Neuronal stem cell (in vitro differentiated cells): ENCODE data around the gene NWD2.

ENCODE experiments used
- DNase-seq: peaks from one replicate; pipeline ENCODE4 v3.0.0-alpha.2; 2013; ENCODE audit warnings: low spot score
- H2AFZ ChIP-seq: one replicate; pipeline ENCODE4 v1.6.1; 2013; ENCODE audit warnings: mild to moderate bottlenecking, low read length, inconsistent platforms
- H2AK5ac ChIP-seq: 2 replicates; pipeline ENCODE4 v1.6.1; 2013; ENCODE audit warnings: low read depth, mild to moderate bottlenecking, inconsistent platforms, low read length, moderate library complexity, mixed read lengths
- H2BK120ac ChIP-seq: 2 replicates; pipeline ENCODE4 v1.6.1; 2013; ENCODE audit warnings: low read depth, mild to moderate bottlenecking, inconsistent platforms, low read length, moderate library complexity, mixed read lengths
- H2BK12ac ChIP-seq: one replicate; pipeline ENCODE4 v1.6.1; 2013; ENCODE audit warnings: low read length, inconsistent platforms
- H2BK15ac ChIP-seq: 2 replicates; pipeline ENCODE4 v1.6.1; 2013; ENCODE audit warnings: mild to moderate bottlenecking, low read length, inconsistent platforms, mixed read lengths
- H2BK5ac ChIP-seq: one replicate; pipeline ENCODE4 v1.6.1; 2013; ENCODE audit warnings: inconsistent platforms, mild to moderate bottlenecking, low read length, moderate library complexity
- H3K14ac ChIP-seq: one replicate; pipeline ENCODE4 v1.6.1; 2013; ENCODE audit warnings: low read length, inconsistent platforms
- H3K18ac ChIP-seq: 2 replicates; pipeline ENCODE4 v1.6.1; 2013; ENCODE audit warnings: low read length, inconsistent platforms
- H3K23ac ChIP-seq: 2 replicates; pipeline ENCODE4 v1.6.1; 2013; ENCODE audit warnings: low read depth, mild to moderate bottlenecking, mixed read lengths, low read length, inconsistent platforms; ENCODE audit not compliant: poor library complexity
- H3K27ac ChIP-seq: replicated peaks from 3 replicates; pipeline ENCODE4 v1.5.1; 2013; ENCODE audit warnings: low read length, inconsistent platforms
- H3K27me3 ChIP-seq, 3 experiments: 2 replicates each; pipeline ENCODE4 v1.6.1; 2013; ENCODE audit warnings: low read length in 3 of 3, mild to moderate bottlenecking in 2 of 3, inconsistent platforms in 1 of 3, low read depth in 1 of 3, mixed read lengths in 1 of 3, moderate library complexity in 1 of 3; ENCODE audit not compliant: control insufficient read depth in 3 of 3, insufficient read depth in 3 of 3
- H3K36me3 ChIP-seq, 2 donors: replicated peaks in 1 of 2; 2 replicates each; pipeline ENCODE4 v1.6.1; 2013; ENCODE audit warnings: low read length in 2 of 2; ENCODE audit not compliant: control insufficient read depth in 2 of 2, insufficient read depth in 2 of 2
- H3K4ac ChIP-seq: 2 replicates; pipeline ENCODE4 v1.6.1; 2013; ENCODE audit warnings: inconsistent platforms, mild to moderate bottlenecking, low read length, moderate library complexity
- H3K4me1 ChIP-seq, 2 donors: 1 replicate in 1 of 2; 2 replicates in 1 of 2; pipeline ENCODE4 v1.6.1; 2013; ENCODE audit warnings: low read length in 2 of 2, low read depth in 1 of 2; ENCODE audit not compliant: control insufficient read depth in 2 of 2, insufficient read depth in 1 of 2
- H3K4me2 ChIP-seq: one replicate; pipeline ENCODE4 v1.6.1; 2013; ENCODE audit warnings: mild to moderate bottlenecking, low read length, inconsistent platforms; ENCODE audit not compliant: insufficient read depth, poor library complexity, severe bottlenecking
- H3K4me3 ChIP-seq, 2 donors: 2 replicates each; pipeline ENCODE4 v1.5.1; 2013; ENCODE audit warnings: low read length in 2 of 2, mild to moderate bottlenecking in 2 of 2, inconsistent platforms in 1 of 2, moderate library complexity in 1 of 2
- H3K79me1 ChIP-seq: one replicate; pipeline ENCODE4 v1.6.1; 2013; ENCODE audit warnings: low read depth, mild to moderate bottlenecking, inconsistent platforms, low read length, moderate library complexity
- H3K9ac ChIP-seq: one replicate; pipeline ENCODE4 v1.6.1; 2013; ENCODE audit warnings: mild to moderate bottlenecking, low read depth, low read length, inconsistent platforms; ENCODE audit not compliant: poor library complexity
- H3K9me3 ChIP-seq, 2 donors: replicated peaks in 1 of 2; 2 replicates each; pipeline versions ENCODE3 to v1.6.1; 2013; ENCODE audit warnings: low read length in 2 of 2, mild to moderate bottlenecking in 2 of 2, inconsistent platforms in 1 of 2, low read depth in 1 of 2, mixed read lengths in 1 of 2, moderate library complexity in 1 of 2; ENCODE audit not compliant: control insufficient read depth in 2 of 2, insufficient read depth in 1 of 2
- H4K8ac ChIP-seq: one replicate; pipeline ENCODE4 v1.6.1; 2013; ENCODE audit warnings: low read depth, mild to moderate bottlenecking, inconsistent platforms, low read length, moderate library complexity
- H4K91ac ChIP-seq: one replicate; pipeline ENCODE4 v1.6.1; 2013; ENCODE audit warnings: low read length, low read depth, mild to moderate bottlenecking, inconsistent platforms; ENCODE audit not compliant: poor library complexity
- WGBS, 2 donors: extraction: QIAGEN DNeasy Blood & Tissue Kit; methylation state at CpG; one replicate each; pipeline ENCODE4 v1.1.7; 2013; ENCODE audit warnings: missing lambda C conversion rate in 2 of 2, mixed read lengths in 1 of 2; ENCODE audit not compliant: insufficient read length in 2 of 2, insufficient replicate concordance in 1 of 2; ENCODE audit errors: extremely low coverage in 2 of 2; 5-methylcytosine and 5-hydroxymethylcytosine counted together

Gene NWD2

DNA sequence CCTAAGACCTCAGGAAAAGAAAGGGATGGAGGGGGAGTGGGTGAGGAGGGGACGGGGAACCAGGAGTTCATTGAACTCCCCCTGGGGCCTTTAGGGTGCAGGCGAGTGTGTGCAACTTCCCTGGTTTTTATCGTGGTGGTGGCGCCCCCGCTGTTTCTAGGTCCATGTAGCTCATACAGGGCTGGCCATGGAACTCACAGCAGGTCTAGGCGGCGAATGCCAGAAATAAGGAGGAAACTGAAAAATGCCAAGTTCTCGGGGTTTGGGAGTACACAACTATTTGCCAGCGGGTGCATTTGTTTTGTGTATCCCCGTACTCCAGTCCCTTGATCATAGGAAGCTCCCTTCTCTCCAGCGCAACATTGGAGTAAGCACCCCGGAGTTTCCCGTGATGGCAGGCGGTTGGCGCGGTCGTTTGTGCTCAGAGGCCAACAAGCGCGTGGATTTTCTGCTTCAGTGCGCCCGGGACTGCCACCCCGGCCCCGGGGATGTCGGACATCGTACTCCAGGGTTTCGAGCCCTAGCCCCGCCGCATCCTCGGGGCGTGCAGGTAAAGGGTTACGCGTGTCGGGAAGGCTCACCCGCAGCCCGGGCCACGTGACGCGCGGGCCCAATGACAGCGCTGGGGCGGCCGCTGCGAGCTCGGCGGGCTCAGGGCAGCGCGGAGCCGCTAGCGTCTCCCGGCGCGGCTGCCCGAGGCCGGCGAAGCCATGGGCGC, 208.9 kb downstream of the NWD2 start:
- no peak overlapping the region for H2BK12ac ChIP-seq
- H3K27me3 ChIP-seq: peaks cover 3 to 49% (median 19%) of the 10 kb centered on the region in 3 experiments
- no peaks in the 10 kb centered on the region for H3K9me3 ChIP-seq
- peak; percentile 43 for DNase-seq
- H3K79me1 ChIP-seq: no peaks in the 10 kb centered on the region
- H2AFZ ChIP-seq: peak overlapping the region; percentile 95
- peak overlapping the region; percentile 13 for H3K23ac ChIP-seq
- no peak overlapping the region for H4K8ac ChIP-seq
- peak overlapping the region; percentile 15 for H3K9ac ChIP-seq
- H3K4me2 ChIP-seq: peak overlapping the region; percentile 95
- peak overlapping the region; percentile 63 for H2BK15ac ChIP-seq
- H4K91ac ChIP-seq: no peak overlapping the region
- H3K14ac ChIP-seq: no peak overlapping the region
- H3K18ac ChIP-seq: peak overlapping the region; percentile 84
- H3K4me3 ChIP-seq: peak overlapping the region; percentile 35 to 79
- H2AK5ac ChIP-seq: no peak overlapping the region
- no peaks in the 10 kb centered on the region for H3K36me3 ChIP-seq
- no CpG with 5 or more reads among the region's 56 CpGs for WGBS, 2 donors
- H3K4ac ChIP-seq: no peak overlapping the region
- no peak overlapping the region for H2BK5ac ChIP-seq
- H3K4me1 ChIP-seq: peaks cover 0 to 2% of the 10 kb centered on the region in 2 donors
- H2BK120ac ChIP-seq: no peak overlapping the region
- no peak overlapping the region for H3K27ac ChIP-seq

DNA sequence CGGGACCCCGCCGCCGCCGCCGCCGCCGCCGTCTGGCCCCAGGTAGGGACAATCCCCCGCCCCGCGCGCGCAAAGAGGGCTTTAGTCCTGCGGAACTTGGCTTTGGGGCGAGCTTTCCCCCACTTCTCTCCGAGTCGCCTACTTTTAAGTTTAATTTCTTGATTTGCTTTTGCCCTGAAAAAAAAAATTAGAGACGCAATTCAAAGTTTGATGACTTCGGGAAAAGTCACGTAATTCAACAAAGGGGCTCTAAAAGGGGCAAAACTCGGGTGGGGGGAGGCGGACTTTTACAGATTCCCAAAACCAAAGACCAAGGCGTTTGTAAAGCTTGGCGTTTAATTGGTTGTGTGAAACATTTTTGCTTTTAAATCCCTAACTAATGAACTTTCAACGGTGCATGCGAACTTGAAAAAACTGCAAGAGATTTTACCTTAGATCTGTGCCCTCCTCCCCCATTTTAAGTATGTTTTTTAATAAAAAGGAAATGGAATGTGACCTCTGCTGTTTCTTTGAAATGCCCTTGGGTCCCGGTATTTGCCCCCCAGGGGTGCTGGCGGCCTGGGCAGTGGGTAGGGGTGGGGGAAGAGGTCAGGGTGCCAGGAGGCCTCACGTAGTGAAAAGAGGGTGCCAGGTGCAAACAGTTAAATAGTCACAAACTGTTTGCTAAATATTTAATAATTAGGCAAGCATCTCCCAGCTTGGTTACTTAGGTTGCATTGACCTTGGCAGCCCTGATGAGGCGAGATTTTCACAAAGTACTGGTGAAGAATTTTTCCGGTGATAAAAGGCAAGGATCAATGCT, 209.7 kb downstream of the NWD2 start:
- Histone ChIP-seq H3K27ac (no peak overlapping the region), H3K4ac (no peak overlapping the region)
- no CpG with 5 or more reads among the region's 32 CpGs for WGBS, 2 donors

DNA sequence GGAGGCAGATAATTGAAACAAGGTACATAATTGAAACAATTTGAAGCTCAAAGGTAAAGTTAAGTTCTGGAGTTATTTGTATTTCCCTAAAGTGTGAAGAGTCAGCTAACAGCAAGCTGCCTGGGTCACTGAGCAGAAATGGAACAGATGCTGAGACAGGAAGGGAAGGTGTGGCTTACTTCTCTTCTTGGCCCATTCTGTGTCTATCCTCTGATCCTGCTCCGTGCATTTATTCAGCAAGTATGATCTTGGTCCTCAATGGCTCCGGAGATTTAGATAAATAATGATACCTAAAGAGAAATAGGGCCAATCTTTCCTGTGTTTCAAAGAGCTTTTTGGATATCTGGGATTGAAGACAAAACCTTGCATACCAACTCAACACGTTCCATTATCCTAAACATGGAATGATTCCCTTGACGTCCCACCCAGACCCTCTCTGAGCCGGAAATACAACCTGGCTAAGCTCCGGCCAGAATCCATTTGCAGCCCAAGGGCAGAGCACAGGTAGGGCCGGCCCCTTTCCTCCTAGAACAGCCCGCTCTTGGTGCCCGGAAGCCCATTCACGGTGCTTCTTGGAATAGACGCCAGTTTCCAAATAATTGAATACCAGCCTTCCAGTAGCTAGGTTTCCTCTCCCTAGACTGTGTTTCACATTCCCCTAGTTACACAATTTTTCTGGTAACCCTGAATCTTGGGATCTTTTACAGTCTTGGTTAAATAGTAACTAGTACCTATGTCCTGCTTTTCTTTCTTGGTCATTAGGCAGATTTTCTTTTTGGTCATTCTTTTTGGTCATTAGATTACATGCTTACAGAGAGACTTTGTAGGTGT, 211.0 kb downstream of the NWD2 start:
- no peak overlapping the region for H4K91ac ChIP-seq
- H2BK12ac ChIP-seq: no peak overlapping the region
- no peak overlapping the region for H3K4me3 ChIP-seq
- no peak overlapping the region for H3K4me2 ChIP-seq
- no peaks in the 10 kb centered on the region for H3K79me1 ChIP-seq
- no peak overlapping the region for H2AK5ac ChIP-seq
- no peak overlapping the region for H2BK120ac ChIP-seq
- no peak overlapping the region for H2BK15ac ChIP-seq
- no CpG with 5 or more reads among the region's 11 CpGs for WGBS, 2 donors
- no peak overlapping the region for H3K23ac ChIP-seq
- H3K27me3 ChIP-seq: peaks cover 3 to 49% (median 19%) of the 10 kb centered on the region in 3 experiments
- H2AFZ ChIP-seq: no peak overlapping the region
- no peak overlapping the region for H3K14ac ChIP-seq
- H3K9ac ChIP-seq: no peak overlapping the region
- no peak overlapping the region for H4K8ac ChIP-seq
- no peak overlapping the region for H3K18ac ChIP-seq
- H3K36me3 ChIP-seq: no peaks in the 10 kb centered on the region
- H3K27ac ChIP-seq: no peak overlapping the region
- peaks cover 0 to 2% of the 10 kb centered on the region in 2 donors for H3K4me1 ChIP-seq
- H3K9me3 ChIP-seq: no peaks in the 10 kb centered on the region
- DNase-seq: no peak
- H3K4ac ChIP-seq: no peak overlapping the region
- no peak overlapping the region for H2BK5ac ChIP-seq

More for the DNA sequence above, 209.7 kb downstream of the NWD2 start:
- Histone ChIP-seq H3K4me3 (peak overlapping the region in 1 of 2 donors; percentile 12), H2AFZ (peak overlapping the region; percentile 95), H3K79me1 (no peaks in the 10 kb centered on the region), H2BK15ac (no peak overlapping the region), H3K9ac (no peak overlapping the region), H2BK12ac (no peak overlapping the region), H2BK120ac (no peak overlapping the region), H3K4me2 (peak overlapping the region; percentile 95), H4K8ac (no peak overlapping the region), H3K23ac (no peak overlapping the region), H2AK5ac (no peak overlapping the region), H3K18ac (peak overlapping the region; percentile 83), H3K9me3 (no peaks in the 10 kb centered on the region), H3K27me3 (peaks cover 3 to 49% (median 19%) of the 10 kb centered on the region in 3 experiments), H3K14ac (no peak overlapping the region), H2BK5ac (no peak overlapping the region), H3K36me3 (no peaks in the 10 kb centered on the region), H3K4me1 (peaks cover 0 to 2% of the 10 kb centered on the region in 2 donors), H4K91ac (no peak overlapping the region)
- DNase-seq: no peak
